Thoracic aorta (tissue), 2 donors: ENCODE results near the gene ISCU. TPM values are rescaled to one million over a fixed set of nuclear protein-coding genes. Genes with fewer than 3 reads are reported as not detected.

Source experiments
- ATAC-seq: fragments of 150-250 bp; one replicate; pipeline ENCODE4 v1.8.0; 2017; ENCODE audit warnings: low read depth; ENCODE audit not compliant: insufficient number of reproducible peaks, low FRiP score
- DNase-seq: peaks from one replicate; pipeline ENCODE4 v3.0.0-alpha.2; 2020; ENCODE audit warnings: low spot score
- H3K27ac ChIP-seq, 2 donors: fragments of 200-600 bp; sonication (generic); 1 replicate in 1 of 2; 2 replicates in 1 of 2; pipeline ENCODE4 v1.5.1; 2016; ENCODE audit warnings: mild to moderate bottlenecking in 2 of 2, moderate library complexity in 2 of 2
- H3K27me3 ChIP-seq: fragments of 200-600 bp; sonication (generic); replicated peaks from 2 replicates; pipeline ENCODE4 v1.6.0; 2016; ENCODE audit warnings: mild to moderate bottlenecking; ENCODE audit not compliant: insufficient read depth
- H3K36me3 ChIP-seq: fragments of 200-600 bp; sonication (generic); one replicate; pipeline ENCODE4 v1.5.1; 2016
- H3K4me1 ChIP-seq, 2 donors: fragments of 200-600 bp; sonication (generic); 1 replicate in 1 of 2; 2 replicates in 1 of 2; pipeline versions ENCODE4 v1.5.1 to v1.6.0; 2016; ENCODE audit warnings: low read depth in 2 of 2, mild to moderate bottlenecking in 1 of 2; ENCODE audit not compliant: control insufficient read depth in 1 of 2
- H3K4me3 ChIP-seq: fragments of 200-600 bp; sonication (generic); 2 replicates; pipeline ENCODE4 v1.5.1; 2016; ENCODE audit warnings: mild to moderate bottlenecking
- H3K9me3 ChIP-seq: fragments of 200-600 bp; sonication (generic); 2 replicates; pipeline ENCODE4 v1.5.1; 2016
- CTCF ChIP-seq: fragments of 200-600 bp; sonication (generic); IDR thresholded peaks from one replicate; pipeline ENCODE4 v1.5.1; 2019; ENCODE audit warnings: antibody characterized with exemption
- total RNA-seq, 2 donors: library from RNA; depleted of rRNA; stranded (reverse); fragments of >200 nt; gene quantifications; one replicate each; pipeline versions ENCODE4 v1.1.0 to v1.2.3, GENCODE V29; 2016

Gene ISCU
- total RNA-seq, 2 donors from 2014 or later = 144 to 235 TPM

GRCh38 chr12:108595711-108596647, 33.6 kb downstream of the ISCU start:
- H3K27ac ChIP-seq = no peak overlapping the region
- no peaks in the 10 kb centered on the region for H3K4me1 ChIP-seq
- ATAC-seq (no peak), DNase-seq (no peak)
- no peak for TF ChIP-seq CTCF
- no peaks in the 10 kb centered on the region for H3K9me3 ChIP-seq
- H3K4me3 ChIP-seq = no peak overlapping the region
- no peaks in the 10 kb centered on the region for H3K27me3 ChIP-seq
- H3K36me3 ChIP-seq = no peaks in the 10 kb centered on the region

- Histone ChIP-seq H3K9me3 (no peaks in the 10 kb centered on the region), H3K36me3 (no peaks in the 10 kb centered on the region), H3K4me3 (no peak overlapping the region), H3K27ac (no peak overlapping the region), H3K4me1 (no peaks in the 10 kb centered on the region), H3K27me3 (no peaks in the 10 kb centered on the region)
- no peak for TF ChIP-seq CTCF
- ATAC-seq (no peak), DNase-seq (no peak)
Observed at GRCh38 chr12:108596854-108597558, 34.6 kb downstream of the ISCU start.

- DNase-seq = no peak
- H3K4me3 ChIP-seq = no peak within 1 kb of the TSS
- no peak within 1 kb of the TSS for H3K27ac ChIP-seq
Observed at GRCh38 chr12:108597559-108598471, 35.4 kb downstream of the ISCU start, which contains the start of gene TMEM119. Gene TMEM119 (minus strand): TSS chr12:108598084. CDS start chr12:108592383, 5,701 bp downstream.

GRCh38 chr12:108598553-108599250, 36.3 kb downstream of the ISCU start:
- Histone ChIP-seq H3K4me3 (no peak overlapping the region), H3K36me3 (no peaks in the 10 kb centered on the region), H3K27me3 (no peaks in the 10 kb centered on the region), H3K27ac (no peak overlapping the region), H3K9me3 (no peaks in the 10 kb centered on the region), H3K4me1 (no peaks in the 10 kb centered on the region)
- DNase-seq = no peak
- no peak for ATAC-seq
- no peak for TF ChIP-seq CTCF

More at GRCh38 chr12:108597559-108598471, 35.4 kb downstream of the ISCU start, which contains the start of gene TMEM119:
- Histone ChIP-seq H3K36me3 (no peaks in the 10 kb centered on the region), H3K9me3 (no peaks in the 10 kb centered on the region), H3K4me1 (no peaks in the 10 kb centered on the region), H3K27me3 (no peaks in the 10 kb centered on the region)
- ATAC-seq = no peak
- TF ChIP-seq CTCF = no peak
